Body of pancreas (tissue), 4 donors: Measurements from ENCODE around the gene ODF2L. TPM values are rescaled to one million over a fixed set of nuclear protein-coding genes. Genes with fewer than 3 reads are reported as not detected.

ENCODE experiments used
- ATAC-seq: fragments of 150-250 bp; one replicate; pipeline ENCODE4 v1.9.1; 2016
- DNase-seq, 4 donors: peaks; one replicate each; pipeline ENCODE4 v3.0.0-alpha.2; 2019
- H3K27ac ChIP-seq, 4 donors: fragments of 200-600 bp; sonication (generic); 1 replicate in 3 of 4; 2 replicates in 1 of 4; pipeline versions ENCODE4 v1.5.1 to v1.6.1; 2016 to 2019; ENCODE audit warnings: mild to moderate bottlenecking in 1 of 4, mixed read lengths in 1 of 4, moderate library complexity in 1 of 4
- H3K27me3 ChIP-seq, 2 donors: fragments of 200-600 bp; sonication (generic); one replicate each; pipeline ENCODE4 v1.6.0; 2016; ENCODE audit warnings: mild to moderate bottlenecking in 1 of 2
- H3K36me3 ChIP-seq, 2 donors: fragments of 200-600 bp; sonication (generic); replicated peaks in 1 of 2; 2 replicates each; pipeline ENCODE4 v1.5.1; 2016; ENCODE audit warnings: low read depth in 2 of 2; ENCODE audit not compliant: insufficient read depth in 1 of 2
- H3K4me1 ChIP-seq: fragments of 200-600 bp; sonication (generic); one replicate; pipeline ENCODE4 v1.6.0; 2016
- H3K4me3 ChIP-seq, 2 donors: fragments of 200-600 bp; sonication (generic); 1 replicate in 1 of 2; 2 replicates in 1 of 2; pipeline ENCODE4 v1.5.1; 2016 to 2019
- H3K9me3 ChIP-seq, 3 donors: fragments of 200-600 bp; sonication (generic); 1 replicate in 2 of 3; 2 replicates in 1 of 3; pipeline ENCODE4 v1.5.1; 2016
- POLR2A ChIP-seq, 3 donors: fragments of 450-650 bp; IDR thresholded peaks; one replicate each; pipeline ENCODE4 v1.6.1; 2016; ENCODE audit warnings: antibody characterized with exemption in 3 of 3, mild to moderate bottlenecking in 2 of 3
- WGBS, 2 donors: methylation state at CpG; one replicate each; pipeline ENCODE4 v1.1.5; 2017; 5-methylcytosine and 5-hydroxymethylcytosine counted together
- intact Hi-C: fragments of 100-400 bp; cut with DNase I; formaldehyde crosslinking; loops from one replicate; pipeline ENCODE4 v1.15.1; 2023
- microRNA-seq, 2 donors: library from miRNA; unstranded; fragments of <30 nt; microRNA quantifications; one replicate each; pipeline ENCODE4, GENCODE V29; 2016; ENCODE audit warnings: borderline number of aligned reads in 2 of 2, borderline replicate concordance in 2 of 2
- small RNA-seq: library from RNA; depleted of rRNA; stranded (forward); fragments of <200 nt; gene quantifications from one replicate; pipeline ENCODE3, GENCODE V24; 2016
- total RNA-seq, 2 donors: library from RNA; depleted of rRNA; stranded (reverse); fragments of >200 nt; gene quantifications; one replicate each; pipeline ENCODE4 v1.1.0, GENCODE V29; 2016
- TF ChIP-seq, protein P1 (sequence below), 7 experiments: fragments of 450-650 bp in 4 of 7; fragments of 200-600 bp in 3 of 7; sonication (generic) in 3 of 7; IDR thresholded peaks; one replicate each; pipeline ENCODE4 v1.5.1; 2016 to 2019; ENCODE audit warnings: antibody characterized with exemption in 7 of 7

Gene ODF2L
- total RNA-seq, 2 donors from 2014 or later: 22.3 to 34.3 TPM

- no peaks in the 10 kb centered on the region for H3K36me3 ChIP-seq
- no peak for TF ChIP-seq POLR2A (IDR thresholded peaks at IDR 0.05)
- TF ChIP-seq, protein P1, sequence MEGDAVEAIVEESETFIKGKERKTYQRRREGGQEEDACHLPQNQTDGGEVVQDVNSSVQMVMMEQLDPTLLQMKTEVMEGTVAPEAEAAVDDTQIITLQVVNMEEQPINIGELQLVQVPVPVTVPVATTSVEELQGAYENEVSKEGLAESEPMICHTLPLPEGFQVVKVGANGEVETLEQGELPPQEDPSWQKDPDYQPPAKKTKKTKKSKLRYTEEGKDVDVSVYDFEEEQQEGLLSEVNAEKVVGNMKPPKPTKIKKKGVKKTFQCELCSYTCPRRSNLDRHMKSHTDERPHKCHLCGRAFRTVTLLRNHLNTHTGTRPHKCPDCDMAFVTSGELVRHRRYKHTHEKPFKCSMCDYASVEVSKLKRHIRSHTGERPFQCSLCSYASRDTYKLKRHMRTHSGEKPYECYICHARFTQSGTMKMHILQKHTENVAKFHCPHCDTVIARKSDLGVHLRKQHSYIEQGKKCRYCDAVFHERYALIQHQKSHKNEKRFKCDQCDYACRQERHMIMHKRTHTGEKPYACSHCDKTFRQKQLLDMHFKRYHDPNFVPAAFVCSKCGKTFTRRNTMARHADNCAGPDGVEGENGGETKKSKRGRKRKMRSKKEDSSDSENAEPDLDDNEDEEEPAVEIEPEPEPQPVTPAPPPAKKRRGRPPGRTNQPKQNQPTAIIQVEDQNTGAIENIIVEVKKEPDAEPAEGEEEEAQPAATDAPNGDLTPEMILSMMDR (IDR thresholded peaks at IDR 0.05): no peak
- intact Hi-C loops: no loop called here
- ATAC-seq: no peak
- H3K4me1 ChIP-seq: no peaks in the 10 kb centered on the region
- no peaks in the 10 kb centered on the region for H3K9me3 ChIP-seq
- H3K27me3 ChIP-seq: no peaks in the 10 kb centered on the region
- WGBS, 2 donors: 78 to 86% methylated on average over 3 of the region's 3 CpGs
- no peak overlapping the region for H3K27ac ChIP-seq
- no peak for DNase-seq
- H3K4me3 ChIP-seq: no peak overlapping the region
Observed at GRCh38 chr1:86305731-86306130, 90.4 kb downstream of the ODF2L start.

GRCh38 chr1:86303041-86303690, 93.0 kb downstream of the ODF2L start:
- H3K27me3 ChIP-seq: no peaks in the 10 kb centered on the region
- intact Hi-C loops: no loop called here
- no peaks in the 10 kb centered on the region for H3K36me3 ChIP-seq
- H3K4me1 ChIP-seq: no peaks in the 10 kb centered on the region
- WGBS, 2 donors: 81 to 88% methylated on average over 1 of the region's 1 CpG
- ATAC-seq: no peak
- TF ChIP-seq POLR2A (IDR thresholded peaks at IDR 0.05): no peak
- TF ChIP-seq, protein P1 (IDR thresholded peaks at IDR 0.05): no peak
- no peak for DNase-seq
- H3K9me3 ChIP-seq: no peaks in the 10 kb centered on the region
- H3K4me3 ChIP-seq: no peak overlapping the region
- H3K27ac ChIP-seq: no peak overlapping the region

Small RNA genes within 50 kb of the gene (microRNA-seq; reads per million reads assigned to microRNA genes)
- 0 reads per million in 2 donors for gene MIR7856

Small RNA genes within 50 kb of the gene (small RNA-seq; reads per million reads assigned to genes)
- gene MIR7856: not detected

Other genes starting within 250 kb of the ODF2L start
- under 1 TPM in 1 of 2 donors, not detected in 1; under 0.01 TPM for gene COL24A1, start 239.6 kb downstream of the ODF2L start, total RNA-seq
- gene CLCA2, start 27.8 kb upstream of the ODF2L start, total RNA-seq: not detected
- gene CLCA1, start 72.6 kb upstream of the ODF2L start, total RNA-seq: not detected
- gene CLCA4, start 150.8 kb upstream of the ODF2L start, total RNA-seq: not detected